HG02798 (cell line): ENCODE measurements around the gene TBXA2R.
"Not testable (repeated sequence)": the region's sequence is repeated elsewhere in the genome, so short reads cannot be mapped to it uniquely, and the experiment has no call there.

Source experiments
- ATAC-seq: cut with Tn5 transposase; IDR thresholded peaks from one replicate; pipeline ENCODE4 v1.9.1; 2021; ENCODE audit warnings: mild to moderate bottlenecking; ENCODE audit not compliant: unreplicated experiment, poor library complexity

Gene TBXA2R

GRCh38 chr19:3606690-3607289 is at the start of gene TBXA2R:
TSS of gene TBXA2R (minus strand) at chr19:3606875. CDS start at chr19:3600634, 6,241 bp downstream.
- ATAC-seq, result no peak

- no peak for ATAC-seq
Observed at GRCh38 chr19:3656073-3656746, 49.5 kb upstream of the TBXA2R start.

GRCh38 chr19:3655402-3656072 is 48.9 kb upstream of the TBXA2R start:
- ATAC-seq, result no peak

GRCh38 chr19:3653865-3654513 is 47.3 kb upstream of the TBXA2R start:
- ATAC-seq, result no peak

- no peak for ATAC-seq
Observed at GRCh38 chr19:3653081-3653795, 46.6 kb upstream of the TBXA2R start.

- ATAC-seq, result no peak
Observed at GRCh38 chr19:3652422-3652821, 45.7 kb upstream of the TBXA2R start.

GRCh38 chr19:3651684-3652083 is 45.0 kb upstream of the TBXA2R start:
- ATAC-seq, result no peak

- ATAC-seq, result no peak
Observed at GRCh38 chr19:3649888-3650287, 43.2 kb upstream of the TBXA2R start.

- ATAC-seq, result no peak
Observed at GRCh38 chr19:3648037-3648905, 41.6 kb upstream of the TBXA2R start.

- ATAC-seq, result not testable (repeated sequence)
Observed at GRCh38 chr19:3647102-3647501, 40.4 kb upstream of the TBXA2R start.

- ATAC-seq, result no peak
Observed at GRCh38 chr19:3646336-3647092, 39.8 kb upstream of the TBXA2R start.

- no peak for ATAC-seq
Observed at GRCh38 chr19:3645726-3646125, 39.1 kb upstream of the TBXA2R start.

GRCh38 chr19:3645067-3645396 is 38.4 kb upstream of the TBXA2R start:
- no peak for ATAC-seq

- no peak for ATAC-seq
Observed at GRCh38 chr19:3644351-3645066, 37.8 kb upstream of the TBXA2R start.

GRCh38 chr19:3643674-3644313 is 37.1 kb upstream of the TBXA2R start:
- ATAC-seq, result no peak

GRCh38 chr19:3642987-3643673 is 36.5 kb upstream of the TBXA2R start:
- no peak for ATAC-seq

GRCh38 chr19:3642296-3642695 is 35.6 kb upstream of the TBXA2R start:
- no peak for ATAC-seq
